Activated T-cell treated with anti-CD3 and anti-CD28 coated beads for 4 hours (primary cell): ENCODE data around the gene KISS1R.
"Not testable (repeated sequence)": the region's sequence is repeated elsewhere in the genome, so short reads cannot be mapped to it uniquely, and the experiment has no call there.

Experiments
- DNase-seq: peaks from one replicate; pipeline ENCODE4 v3.0.0-alpha.2; 2020

Gene KISS1R

DNA sequence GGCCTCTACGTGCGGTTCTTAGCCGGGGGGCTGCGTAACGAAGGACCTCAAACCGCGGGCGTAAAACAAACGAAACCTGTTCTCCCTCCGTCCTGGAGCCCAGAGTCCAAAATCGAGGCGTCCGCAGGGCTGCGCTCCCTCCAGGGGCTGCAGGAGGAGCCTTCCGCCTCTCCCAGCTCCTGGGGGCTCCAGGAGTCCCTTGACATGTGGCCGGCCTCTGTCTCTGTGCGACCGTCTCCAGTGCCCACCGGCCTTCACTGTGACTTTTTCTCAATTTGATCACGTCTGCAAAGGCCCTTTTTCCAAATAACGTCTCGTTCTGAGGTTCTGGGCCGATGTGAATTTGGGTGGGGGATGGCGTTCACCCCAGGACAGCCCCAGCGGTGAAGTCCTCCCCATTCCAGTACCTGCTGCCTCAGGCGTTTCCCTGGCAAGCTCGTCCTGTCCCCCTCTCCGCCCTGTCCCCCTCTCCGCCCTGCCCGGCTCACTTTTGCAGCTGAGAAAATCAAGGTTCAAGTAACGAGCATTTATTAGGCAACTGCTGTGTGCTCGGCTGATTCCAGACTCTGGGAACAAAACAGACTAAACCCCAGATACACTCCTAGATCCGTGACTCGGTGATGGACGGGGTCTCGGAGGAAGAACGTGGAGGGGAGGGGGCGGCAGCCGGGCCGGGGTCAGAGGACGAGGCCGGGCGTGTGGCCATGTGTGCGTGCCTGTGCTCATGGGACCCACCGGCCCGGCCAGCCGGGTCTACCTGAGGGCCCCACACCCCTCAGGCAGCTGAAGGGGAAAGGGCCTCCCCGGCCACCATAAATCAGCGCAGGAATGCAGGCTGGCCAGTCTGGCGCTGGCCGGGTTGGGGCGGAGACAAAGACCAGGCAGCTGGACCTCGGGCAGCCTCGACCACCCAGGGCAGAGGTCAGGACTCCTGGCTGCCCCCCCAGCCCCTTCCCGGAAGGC, 39.0 kb downstream of the KISS1R start:
- no peak for DNase-seq

DNA sequence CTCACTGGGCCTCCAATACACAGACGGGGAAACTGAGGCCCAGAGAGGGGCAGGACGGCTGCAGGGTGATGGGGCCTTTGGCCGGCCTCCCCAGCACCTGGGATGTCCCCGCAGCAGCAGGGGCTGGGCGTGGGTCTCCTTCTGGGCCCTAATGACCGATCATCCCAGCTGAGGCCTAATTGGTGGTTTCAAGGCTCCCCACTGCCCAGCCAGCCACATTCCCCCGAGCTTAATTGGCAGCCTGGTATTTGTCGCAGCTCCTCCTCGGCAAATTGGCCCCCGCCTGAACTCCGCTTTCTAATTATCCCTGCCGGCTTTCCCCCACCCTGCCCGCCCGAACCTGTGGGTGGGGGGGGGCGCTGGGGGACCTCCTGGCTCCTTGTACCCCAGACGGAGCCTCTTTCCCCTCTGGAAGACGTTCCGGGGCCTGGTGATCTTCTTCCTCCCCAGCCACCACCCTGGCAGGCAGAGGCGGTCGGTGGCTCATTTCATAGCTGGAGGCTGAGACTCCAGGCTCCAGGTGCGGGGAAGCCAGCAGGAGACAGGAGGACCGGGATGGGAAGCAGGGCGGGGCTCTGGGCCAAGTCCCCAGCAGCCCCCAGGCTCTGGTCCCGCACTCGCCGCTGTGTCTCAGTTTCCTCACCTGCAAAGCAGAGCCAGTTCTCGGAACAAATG, 39.8 kb downstream of the KISS1R start:
- no peak for DNase-seq

DNA sequence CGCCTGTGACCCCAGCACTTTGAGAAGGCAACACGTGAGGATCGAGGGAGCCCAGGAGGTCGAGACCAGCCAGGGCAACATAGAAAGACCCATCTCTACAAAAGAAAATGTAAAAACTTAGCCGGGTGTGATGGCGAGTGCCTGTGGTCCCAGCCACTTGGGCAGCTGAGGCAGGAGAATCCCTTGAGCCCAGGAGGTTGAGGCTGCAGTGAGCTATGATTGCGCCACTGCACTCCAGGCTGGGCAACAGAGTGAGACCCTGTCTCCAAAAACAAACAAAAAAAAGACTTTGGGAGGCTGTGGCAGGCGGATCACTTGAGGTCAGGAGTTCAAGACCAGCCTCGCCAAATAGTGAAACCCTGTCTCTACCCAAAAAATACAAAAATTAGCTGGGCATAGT, 40.4 kb downstream of the KISS1R start:
- DNase-seq: not testable (repeated sequence)

DNA sequence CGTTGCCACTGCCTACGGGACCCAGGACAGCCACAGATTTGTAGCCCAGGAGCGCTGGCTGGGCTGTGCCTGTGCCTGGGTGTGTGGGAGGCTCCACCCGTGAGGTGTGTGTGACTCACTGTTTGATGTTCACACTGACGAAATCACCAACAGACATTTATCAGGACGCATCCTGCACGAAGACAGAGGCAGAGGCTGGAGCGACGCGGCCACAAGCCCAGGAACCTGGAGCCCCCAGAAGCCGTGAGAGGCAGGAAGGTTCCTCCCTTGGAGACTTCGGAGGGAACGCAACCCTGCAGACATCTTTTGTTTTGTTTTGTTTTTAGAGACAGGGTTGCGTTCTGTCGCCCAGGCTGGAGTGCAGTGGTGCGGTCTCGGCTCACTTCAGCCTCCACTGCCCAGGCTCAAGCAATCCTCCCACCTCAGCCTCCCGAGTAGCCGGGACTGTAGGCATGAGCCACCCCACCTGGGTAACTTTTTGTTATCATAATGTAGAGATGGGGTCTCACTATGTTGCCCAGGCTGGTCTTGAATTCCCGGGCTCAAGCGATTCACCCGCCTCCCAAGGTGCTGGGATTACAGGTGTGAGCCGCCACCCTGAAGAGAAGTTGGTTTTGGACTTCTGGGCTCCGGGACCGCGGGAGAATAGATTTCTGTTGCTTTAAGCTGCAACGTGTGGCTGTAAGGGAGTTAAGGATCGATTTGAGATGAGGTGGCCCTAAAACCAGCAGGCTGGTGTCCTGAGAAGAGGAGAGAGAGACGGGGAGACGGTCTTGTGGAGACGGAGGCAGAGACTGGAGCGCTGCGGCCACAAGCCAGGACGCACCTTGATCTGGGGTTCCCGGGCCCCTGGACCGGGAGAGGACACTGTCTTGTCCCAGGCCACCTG, 42.1 kb downstream of the KISS1R start:
- no peak for DNase-seq

DNA sequence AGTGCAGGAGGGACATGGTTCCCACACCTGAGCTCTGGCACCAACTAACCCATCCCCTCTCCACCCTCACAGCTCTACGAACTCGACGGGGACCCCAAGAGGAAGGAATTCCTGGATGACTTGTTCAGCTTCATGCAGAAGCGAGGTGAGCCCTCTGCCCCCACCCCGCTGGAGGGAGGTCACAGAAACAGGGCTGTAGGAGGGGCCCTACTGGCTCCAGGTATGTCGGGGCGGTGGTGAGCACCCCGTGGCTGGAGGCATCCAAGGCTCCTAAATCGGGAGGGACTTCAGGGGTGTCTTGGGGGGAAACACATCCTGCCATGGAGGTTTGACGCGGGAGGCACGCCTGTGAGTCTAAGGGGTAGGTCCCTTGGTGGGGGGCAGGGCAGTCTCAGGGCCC, 42.9 kb downstream of the KISS1R start:
- DNase-seq: no peak

DNA sequence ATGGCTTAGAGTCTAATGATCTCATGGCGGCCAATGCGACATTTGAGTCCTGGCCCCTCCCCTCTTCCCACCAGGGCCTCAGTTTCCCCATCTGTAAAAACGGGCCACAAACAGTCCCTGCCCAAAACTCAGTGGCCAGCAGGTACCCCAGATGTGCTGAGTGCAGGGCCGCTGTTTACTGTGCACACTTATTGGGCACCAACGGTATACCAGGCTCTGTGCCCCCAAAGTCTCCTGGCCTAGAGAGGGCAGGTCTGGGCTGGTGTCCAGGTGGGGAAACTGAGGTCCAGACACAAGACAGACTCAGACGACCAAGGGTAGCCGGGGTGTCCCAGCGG, 43.4 kb downstream of the KISS1R start:
- no peak for DNase-seq

DNA sequence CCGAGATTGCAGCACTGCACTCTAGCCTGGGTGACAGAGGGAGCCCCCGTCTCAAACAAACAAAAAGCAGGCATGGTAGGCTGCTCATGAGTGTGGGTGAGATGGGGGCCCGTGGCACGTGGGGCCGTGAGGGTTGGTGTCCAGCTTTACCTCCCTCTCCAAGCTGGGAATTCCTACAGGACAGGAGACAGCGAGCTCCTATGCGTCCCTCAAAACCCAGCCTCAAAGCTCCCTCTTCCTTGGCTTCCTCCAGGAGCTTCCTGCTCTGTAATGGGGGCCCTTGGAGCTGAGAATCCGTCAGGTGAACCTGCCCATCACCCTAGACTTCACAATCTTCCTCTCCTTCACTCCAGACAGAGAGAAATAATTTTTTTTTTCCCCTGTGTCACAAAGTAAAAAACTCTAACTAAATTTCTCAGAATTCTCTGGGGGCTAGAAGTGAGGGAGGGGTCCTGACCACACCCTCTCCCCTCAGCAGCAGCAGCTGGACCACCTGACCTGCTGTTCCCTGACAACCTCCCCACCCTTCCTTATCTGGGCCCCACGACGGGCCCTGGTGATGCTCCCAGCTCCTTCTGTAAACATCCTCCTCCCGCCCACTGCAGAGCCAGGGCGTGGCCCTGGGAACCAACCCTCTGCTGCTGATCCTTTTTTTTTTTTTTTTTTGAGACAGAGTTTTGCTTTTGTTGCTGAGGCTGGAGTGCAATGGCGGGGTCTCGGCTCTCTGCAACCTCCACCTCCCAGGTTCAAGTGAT, 44.9 kb downstream of the KISS1R start:
- no peak for DNase-seq

DNA sequence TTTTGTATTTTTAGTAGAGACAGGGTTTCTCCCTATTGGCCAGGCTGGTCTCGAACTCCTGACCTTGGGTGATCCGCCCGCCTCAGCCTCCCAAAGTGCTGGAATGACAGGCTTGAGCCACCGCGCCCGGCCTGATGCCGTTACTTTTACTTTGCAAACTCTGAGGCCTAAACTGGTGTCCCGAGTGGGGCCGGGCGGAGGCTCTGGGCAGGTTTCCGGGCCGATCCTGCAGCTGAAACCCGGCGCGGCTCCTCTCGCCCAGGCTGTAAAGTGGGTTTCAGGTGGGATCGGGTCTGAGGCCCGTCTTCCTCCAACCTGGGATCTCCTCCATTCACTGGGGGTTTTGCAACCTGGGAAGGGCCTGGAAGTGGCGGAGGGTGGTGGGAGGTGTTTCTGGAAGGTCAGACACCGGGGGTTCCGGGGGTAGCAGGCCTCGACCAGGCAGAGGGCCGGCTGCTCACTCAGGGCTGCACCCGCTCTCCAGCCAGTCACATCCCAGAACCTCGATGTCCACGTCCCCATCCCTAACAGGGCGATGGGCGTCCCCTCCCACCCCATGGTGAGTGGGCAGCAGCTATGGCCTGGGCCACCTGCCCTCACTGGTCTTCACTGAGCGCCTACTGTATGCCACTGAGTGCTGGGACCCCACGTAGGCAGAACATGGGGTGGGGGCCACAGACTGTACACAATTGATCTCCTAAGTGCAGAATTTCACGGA, 45.7 kb downstream of the KISS1R start:
- DNase-seq: no peak

DNA sequence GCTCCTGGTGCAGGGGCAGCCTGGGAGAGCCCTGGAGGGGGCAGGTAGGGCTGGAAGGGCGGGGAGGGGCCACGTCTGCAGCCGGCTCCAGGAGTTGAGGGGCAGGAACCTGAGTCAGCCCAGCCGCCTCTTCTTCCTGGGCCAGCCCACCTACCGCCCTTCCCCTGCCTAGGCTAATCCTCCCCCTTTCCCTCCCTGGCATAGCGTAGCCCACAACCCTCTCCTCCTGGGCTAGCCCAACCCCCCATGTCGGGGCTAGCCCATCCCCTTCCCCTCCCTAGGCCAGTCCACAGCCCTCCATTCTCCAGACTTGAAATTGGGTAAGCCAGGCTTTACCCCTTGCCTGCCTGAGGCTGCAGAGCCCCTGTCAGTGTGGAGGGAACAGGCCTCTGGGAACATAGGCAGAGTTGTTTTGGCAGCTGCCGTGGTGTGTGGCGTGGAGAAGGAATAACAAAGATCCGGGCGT, 46.4 kb downstream of the KISS1R start:
- DNase-seq: no peak

DNA sequence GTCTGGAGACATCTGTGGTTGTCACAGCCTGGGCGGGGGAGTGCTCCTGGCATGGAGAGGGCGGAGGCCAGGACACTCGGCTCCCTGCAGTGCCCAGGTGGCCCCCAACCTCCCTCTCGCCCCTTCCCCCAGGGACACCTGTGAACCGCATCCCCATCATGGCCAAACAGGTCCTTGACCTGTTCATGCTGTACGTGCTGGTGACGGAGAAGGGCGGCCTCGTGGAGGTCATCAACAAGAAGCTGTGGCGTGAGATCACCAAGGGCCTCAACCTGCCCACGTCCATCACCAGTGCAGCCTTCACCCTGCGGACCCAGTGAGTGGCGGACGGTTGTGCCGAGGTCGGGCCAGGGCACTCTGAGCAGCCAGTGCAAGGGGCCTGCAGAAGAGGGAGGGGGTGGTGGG, 47.0 kb downstream of the KISS1R start:
- DNase-seq: no peak

DNA sequence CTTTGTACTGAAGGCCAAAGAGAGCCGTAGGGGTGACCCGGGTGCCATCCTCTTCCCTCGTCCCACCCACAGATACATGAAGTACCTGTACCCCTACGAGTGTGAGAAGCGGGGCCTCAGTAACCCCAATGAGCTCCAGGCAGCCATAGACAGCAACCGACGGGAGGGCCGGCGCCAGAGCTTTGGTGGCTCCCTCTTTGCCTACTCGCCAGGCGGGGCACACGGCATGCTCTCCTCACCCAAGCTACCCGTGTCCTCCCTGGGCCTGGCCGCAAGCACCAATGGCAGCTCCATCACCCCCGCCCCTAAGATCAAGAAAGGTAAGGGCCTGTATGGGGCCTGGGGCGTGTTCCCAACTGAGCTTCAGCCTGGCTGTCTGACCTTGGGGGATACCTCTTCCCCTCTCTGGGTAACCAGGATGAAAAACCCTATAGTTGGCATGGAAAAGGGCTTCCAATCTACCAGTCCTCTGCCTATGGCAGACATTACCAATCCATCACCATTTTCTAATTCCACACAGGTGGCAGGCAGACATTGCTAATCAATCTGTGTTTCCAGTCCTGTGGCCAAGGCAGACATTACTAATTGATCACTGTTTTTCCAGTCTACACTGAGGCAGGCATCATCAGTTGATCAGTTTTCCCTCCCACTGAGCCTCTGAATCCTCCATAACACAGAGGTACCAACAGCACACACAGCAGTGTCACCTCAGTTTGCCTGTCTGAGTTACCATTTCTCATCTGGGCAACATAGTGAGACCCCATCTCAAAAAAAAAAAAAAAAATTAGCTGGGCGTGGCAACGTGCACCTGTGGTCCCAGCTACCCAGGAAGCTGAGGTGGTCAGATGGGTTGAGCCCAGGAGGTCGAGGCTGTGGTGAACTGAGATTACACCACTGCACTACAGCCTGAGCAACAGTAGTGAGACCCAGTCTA, 47.9 kb downstream of the KISS1R start:
- no peak for DNase-seq

DNA sequence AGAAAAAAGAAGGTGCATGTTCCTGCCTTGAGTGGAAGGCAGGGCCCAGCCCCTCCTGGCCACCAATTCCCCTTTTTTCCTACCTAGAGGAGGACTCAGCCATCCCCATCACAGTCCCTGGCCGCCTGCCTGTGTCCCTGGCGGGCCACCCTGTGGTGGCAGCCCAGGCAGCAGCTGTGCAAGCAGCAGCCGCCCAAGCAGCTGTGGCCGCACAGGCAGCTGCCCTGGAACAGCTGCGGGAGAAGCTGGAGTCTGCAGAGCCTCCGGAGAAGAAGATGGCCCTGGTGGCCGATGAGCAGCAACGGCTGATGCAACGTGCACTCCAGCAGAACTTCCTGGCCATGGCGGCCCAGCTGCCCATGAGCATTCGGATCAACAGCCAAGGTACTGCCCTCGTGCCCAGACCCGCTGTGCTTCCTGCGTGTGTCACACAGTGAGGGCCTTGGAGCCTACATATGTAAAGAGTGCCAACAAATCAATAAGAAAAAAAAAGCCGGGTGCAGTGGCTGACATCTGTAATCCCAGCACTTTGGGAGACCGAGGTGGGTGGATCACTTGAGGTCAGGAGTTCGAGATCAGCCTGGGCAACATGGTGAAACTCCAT, 49.5 kb downstream of the KISS1R start:
- DNase-seq: no peak
